NOMO-1 (cell line): Measurements from ENCODE around the gene HNRNPF.
A peak's percentile ranks its signal among the peaks of the same experiment; 100 is the strongest.
"Not testable (repeated sequence)": the region's sequence is repeated elsewhere in the genome, so short reads cannot be mapped to it uniquely, and the experiment has no call there.

ENCODE experiments used
- DNase-seq, 2 experiments: peaks; one replicate each; lab custom pipeline; 2025; ENCODE audit not compliant: unreplicated experiment in 2 of 2; lab: John Stamatoyannopoulos, UW

The HNRNPF gene

GRCh38 chr10:43353495-43354329 lies 55.3 kb downstream of the HNRNPF start:
- no peak for DNase-seq

- DNase-seq = no peak
Observed at GRCh38 chr10:43352951-43353350, 56.0 kb downstream of the HNRNPF start.

GRCh38 chr10:43351301-43351700 lies 57.7 kb downstream of the HNRNPF start:
- no peak for DNase-seq

GRCh38 chr10:43350686-43351085 lies 58.3 kb downstream of the HNRNPF start:
- DNase-seq = no peak

GRCh38 chr10:43350156-43350555 lies 58.8 kb downstream of the HNRNPF start:
- DNase-seq = no peak

- peak; percentile 91 for DNase-seq
Observed at GRCh38 chr10:43348511-43349312, 60.3 kb downstream of the HNRNPF start.

- DNase-seq = no peak
Observed at GRCh38 chr10:43347997-43348396, 61.0 kb downstream of the HNRNPF start.

- no peak for DNase-seq
Observed at GRCh38 chr10:43344051-43344450, 64.9 kb downstream of the HNRNPF start.

GRCh38 chr10:43343126-43343525 lies 65.9 kb downstream of the HNRNPF start:
- no peak for DNase-seq

GRCh38 chr10:43342279-43343125 lies 66.5 kb downstream of the HNRNPF start:
- DNase-seq = no peak

- no peak for DNase-seq
Observed at GRCh38 chr10:43341450-43341849, 67.5 kb downstream of the HNRNPF start.

GRCh38 chr10:43340619-43341018 lies 68.4 kb downstream of the HNRNPF start:
- no peak for DNase-seq

- no peak for DNase-seq
Observed at GRCh38 chr10:43340101-43340500, 68.9 kb downstream of the HNRNPF start.

GRCh38 chr10:43339136-43339535 lies 69.8 kb downstream of the HNRNPF start:
- no peak for DNase-seq

GRCh38 chr10:43338117-43338516 lies 70.9 kb downstream of the HNRNPF start:
- DNase-seq = no peak

GRCh38 chr10:43337536-43337935 lies 71.5 kb downstream of the HNRNPF start:
- DNase-seq = not testable (repeated sequence)

- no peak for DNase-seq
Observed at GRCh38 chr10:43336641-43337318, 72.2 kb downstream of the HNRNPF start.

GRCh38 chr10:43336061-43336460 lies 72.9 kb downstream of the HNRNPF start:
- DNase-seq = no peak
